Measurements from ENCODE around the gene RAB27B.

DNA sequence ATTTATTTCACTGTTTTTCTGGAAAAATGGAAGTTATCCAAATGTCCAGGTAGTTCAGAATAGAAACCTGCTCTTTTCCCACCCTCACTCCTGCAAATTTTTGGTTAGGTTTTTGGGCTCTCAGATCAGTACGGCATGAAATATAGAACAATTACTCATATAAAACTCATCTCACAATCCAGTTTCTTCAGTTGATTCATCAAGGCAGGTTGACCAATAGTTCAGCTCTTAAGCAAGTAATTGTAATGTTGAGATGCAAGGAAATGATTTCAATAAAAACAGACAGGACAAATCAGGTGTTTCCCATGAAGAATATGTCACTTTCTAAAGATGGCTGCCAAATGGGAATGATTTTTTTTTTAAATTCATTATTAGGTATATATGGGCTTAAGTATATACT is 2.0 kb downstream of the RAB27B start:
- TF ChIP-seq, protein P1, sequence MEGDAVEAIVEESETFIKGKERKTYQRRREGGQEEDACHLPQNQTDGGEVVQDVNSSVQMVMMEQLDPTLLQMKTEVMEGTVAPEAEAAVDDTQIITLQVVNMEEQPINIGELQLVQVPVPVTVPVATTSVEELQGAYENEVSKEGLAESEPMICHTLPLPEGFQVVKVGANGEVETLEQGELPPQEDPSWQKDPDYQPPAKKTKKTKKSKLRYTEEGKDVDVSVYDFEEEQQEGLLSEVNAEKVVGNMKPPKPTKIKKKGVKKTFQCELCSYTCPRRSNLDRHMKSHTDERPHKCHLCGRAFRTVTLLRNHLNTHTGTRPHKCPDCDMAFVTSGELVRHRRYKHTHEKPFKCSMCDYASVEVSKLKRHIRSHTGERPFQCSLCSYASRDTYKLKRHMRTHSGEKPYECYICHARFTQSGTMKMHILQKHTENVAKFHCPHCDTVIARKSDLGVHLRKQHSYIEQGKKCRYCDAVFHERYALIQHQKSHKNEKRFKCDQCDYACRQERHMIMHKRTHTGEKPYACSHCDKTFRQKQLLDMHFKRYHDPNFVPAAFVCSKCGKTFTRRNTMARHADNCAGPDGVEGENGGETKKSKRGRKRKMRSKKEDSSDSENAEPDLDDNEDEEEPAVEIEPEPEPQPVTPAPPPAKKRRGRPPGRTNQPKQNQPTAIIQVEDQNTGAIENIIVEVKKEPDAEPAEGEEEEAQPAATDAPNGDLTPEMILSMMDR (IDR thresholded peaks at IDR 0.05): no peak
- TF ChIP-seq EZH2 (IDR thresholded peaks at IDR 0.05) (no peak), EZH2phosphoT487 (IDR thresholded peaks at IDR 0.05) (no peak)
